ENCODE data around the gene CAPG.

- TF ChIP-seq CTCF (optimal IDR thresholded peaks at IDR 0.05 in 1 of 3, IDR thresholded peaks at IDR 0.05 in 1 of 3, conservative IDR thresholded peaks at IDR 0.05 in 1 of 3; ENCODE audit: extremely low read depth in 1 of 3, insufficient read depth in 2 of 3, low read length in 3 of 3) (no peak), EZH2 (IDR thresholded peaks at IDR 0.05; ENCODE audit: low read length) (no peak)
Measured at GRCh38 chr2:85446296-85447221, 36.4 kb upstream of the CAPG start.

Measured in keratinocyte (primary cell).